ENCODE measurements around the gene DMAC2.
"Not testable (repeated sequence)": the region's sequence is repeated elsewhere in the genome, so short reads cannot be mapped to it uniquely, and the experiment has no call there.

DMAC2 gene

GRCh38 chr19:41442473-41443355 is 3.0 kb upstream of the DMAC2 start, which contains the start of gene ERICH4:
ERICH4 (plus strand) TSS chr19:41443156; CDS start chr19:41443170, 14 bp downstream.
- no peak for DNase-seq

DNA sequence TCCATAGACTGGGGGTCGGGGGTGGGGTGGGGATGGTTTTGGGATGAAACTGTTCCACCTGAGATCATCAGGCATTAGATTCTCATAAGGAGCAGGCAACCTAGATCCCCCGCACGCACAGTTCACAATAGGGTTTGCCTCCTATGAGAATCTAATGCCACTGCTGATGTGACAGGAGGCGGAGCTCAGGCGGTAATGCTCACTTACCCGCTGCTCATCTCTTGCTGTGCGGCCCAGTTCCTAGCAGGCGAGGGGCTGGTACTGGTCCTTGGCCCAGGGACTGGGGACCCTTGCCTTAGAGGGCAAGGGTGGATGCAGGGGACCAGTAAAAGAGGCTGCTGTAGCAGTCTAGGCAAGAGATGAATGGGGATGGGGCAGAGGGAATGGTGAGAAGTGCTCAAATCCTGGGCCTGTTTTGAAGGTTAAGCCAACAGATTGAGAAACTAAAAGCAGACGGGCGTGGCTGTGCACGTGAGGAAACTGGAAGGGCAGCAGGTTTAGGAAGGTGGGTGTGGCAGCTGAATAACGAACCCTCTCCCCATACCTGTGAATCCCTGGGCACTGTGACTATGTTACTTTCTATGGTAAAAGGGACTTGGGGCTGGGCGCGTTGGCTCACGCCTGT is 1.7 kb upstream of the DMAC2 start:
- DNase-seq, result no peak

DNA sequence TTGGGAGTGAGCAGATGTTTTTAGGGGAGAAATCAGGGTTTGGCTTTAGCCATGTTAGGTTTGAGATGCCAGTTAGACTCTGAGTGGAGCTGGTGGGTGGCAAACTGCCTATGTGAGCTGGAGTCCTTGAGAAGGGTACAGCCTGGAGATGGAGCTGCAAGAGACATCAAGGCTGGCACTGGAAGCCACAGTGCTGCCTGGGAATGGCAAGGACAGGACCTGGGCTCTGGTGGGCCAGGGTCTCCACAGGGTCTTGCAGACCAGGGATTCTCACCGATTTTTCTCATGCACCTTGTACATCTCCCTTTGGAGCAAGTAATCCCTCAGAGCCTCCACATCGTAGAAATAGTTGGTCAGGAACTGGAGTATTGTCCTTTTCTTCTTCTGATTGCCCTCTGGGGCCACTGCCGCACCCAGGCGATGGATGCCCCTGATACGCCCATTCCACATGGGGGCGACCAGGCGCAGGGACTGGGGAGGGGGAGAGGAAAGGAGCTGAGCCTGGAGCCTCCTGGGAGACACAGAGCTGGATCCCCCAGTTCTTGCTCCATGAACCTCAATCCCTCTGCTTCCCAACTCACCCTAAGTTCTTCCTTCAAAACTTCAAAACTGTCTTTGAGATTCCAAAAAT is 1.7 kb downstream of the DMAC2 start:
- DNase-seq, result no peak

GRCh38 chr19:41436674-41436951 is 3.1 kb downstream of the DMAC2 start:
- no peak for DNase-seq

- no peak for DNase-seq
These were observed 3.6 kb downstream of the DMAC2 start for GRCh38 chr19:41435936-41436673.

GRCh38 chr19:41435376-41435775 is 4.3 kb downstream of the DMAC2 start:
- not testable (repeated sequence) for DNase-seq

GRCh38 chr19:41434450-41434849 is 5.3 kb downstream of the DMAC2 start:
- no peak for DNase-seq

DNA sequence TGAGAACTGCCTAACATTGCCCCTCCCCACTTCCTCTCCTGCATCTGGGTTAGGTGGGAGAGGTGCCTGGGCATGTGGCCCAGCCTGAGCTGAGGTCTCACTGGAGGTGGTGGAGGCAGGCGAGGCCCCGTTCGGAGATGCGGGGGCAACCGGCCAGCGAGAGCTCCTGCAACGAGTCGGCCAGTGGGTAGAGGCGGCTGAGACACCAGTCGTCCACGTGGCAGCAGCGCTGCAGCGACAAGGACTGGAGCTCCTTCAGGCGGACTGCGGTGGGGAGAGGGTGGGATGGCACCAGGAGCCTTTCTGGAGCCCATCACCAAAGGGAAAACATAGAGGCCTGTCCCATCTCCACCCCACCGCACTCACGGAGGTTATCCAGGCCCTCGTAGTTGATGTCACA is 6.5 kb downstream of the DMAC2 start:
- no peak for DNase-seq

DNA sequence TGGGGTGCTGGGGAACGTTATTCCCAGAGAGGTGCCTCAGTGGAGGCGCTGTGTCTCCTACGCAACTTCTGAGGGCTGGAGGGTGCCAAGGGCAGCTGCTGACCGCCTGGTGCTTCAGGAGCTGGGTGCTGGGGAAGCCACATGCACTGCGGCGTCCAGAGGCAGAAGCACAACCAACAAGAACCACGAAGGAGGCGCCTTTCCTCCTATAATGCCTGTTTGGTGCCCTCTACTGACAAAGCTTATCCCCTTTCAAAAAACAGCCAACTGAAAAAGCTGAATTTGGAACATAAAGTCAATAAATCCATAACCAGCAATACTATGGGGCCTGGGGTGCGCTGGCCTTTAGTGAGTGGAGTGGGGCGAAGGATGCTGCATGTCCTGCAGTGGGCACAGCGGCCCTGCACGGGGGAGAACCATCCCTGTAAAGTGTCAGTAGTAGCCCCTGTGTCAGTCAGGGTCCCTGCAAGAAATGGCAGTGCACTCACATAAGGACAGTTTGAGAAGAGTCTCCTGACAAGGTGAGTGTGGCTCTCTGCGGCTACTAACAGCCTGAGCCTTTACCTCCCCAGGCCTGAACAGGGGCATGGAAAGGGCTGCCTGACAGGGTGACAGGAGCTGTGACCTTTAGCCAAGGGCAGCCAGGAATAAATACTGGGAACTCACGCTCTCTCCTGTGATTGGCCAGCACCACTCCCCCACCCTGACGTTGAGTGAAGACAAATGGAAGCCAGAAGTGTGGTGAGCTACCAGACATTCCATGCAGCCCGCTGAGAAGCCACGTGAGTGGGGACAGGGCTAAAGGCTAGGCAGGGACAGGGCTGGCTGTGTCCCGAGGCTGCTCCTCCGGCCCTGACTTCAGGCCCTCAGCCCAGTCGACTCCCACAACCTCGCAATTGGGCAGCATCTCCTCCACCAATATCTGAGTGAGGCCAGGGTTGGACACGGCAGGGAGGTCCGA is 8.0 kb downstream of the DMAC2 start:
- DNase-seq, result peak; percentile 27

DNA sequence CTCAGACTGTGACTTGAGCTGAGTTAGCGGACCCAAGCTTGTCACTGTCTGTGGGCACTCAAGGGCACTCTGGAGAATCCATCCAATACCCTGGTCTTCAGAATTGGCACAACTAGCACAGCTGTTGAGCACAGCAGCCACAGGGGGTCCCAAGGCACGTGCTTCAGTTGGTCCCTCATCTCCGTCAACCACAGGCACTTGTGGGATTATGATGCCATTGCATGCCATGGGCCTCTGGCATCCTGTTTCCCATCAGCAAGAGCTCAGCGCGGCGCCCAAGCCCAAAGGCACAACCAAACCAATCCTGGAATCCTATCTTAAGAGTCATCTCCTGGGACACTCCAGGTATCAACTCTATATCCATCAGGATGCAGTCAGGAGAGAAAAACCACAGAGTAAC is 8.8 kb downstream of the DMAC2 start:
- no peak for DNase-seq

GRCh38 chr19:41428481-41428859 is 11.2 kb downstream of the DMAC2 start:
- no peak for DNase-seq

GRCh38 chr19:41427647-41428480 is 11.8 kb downstream of the DMAC2 start:
- peak; percentile 43 for DNase-seq

- DNase-seq, result peak; percentile 45
These were observed 12.6 kb downstream of the DMAC2 start, which contains the start of gene B3GNT8 for GRCh38 chr19:41426952-41427646. B3GNT8 (minus strand) TSS chr19:41427374; CDS start chr19:41426778, 596 bp downstream.

DNA sequence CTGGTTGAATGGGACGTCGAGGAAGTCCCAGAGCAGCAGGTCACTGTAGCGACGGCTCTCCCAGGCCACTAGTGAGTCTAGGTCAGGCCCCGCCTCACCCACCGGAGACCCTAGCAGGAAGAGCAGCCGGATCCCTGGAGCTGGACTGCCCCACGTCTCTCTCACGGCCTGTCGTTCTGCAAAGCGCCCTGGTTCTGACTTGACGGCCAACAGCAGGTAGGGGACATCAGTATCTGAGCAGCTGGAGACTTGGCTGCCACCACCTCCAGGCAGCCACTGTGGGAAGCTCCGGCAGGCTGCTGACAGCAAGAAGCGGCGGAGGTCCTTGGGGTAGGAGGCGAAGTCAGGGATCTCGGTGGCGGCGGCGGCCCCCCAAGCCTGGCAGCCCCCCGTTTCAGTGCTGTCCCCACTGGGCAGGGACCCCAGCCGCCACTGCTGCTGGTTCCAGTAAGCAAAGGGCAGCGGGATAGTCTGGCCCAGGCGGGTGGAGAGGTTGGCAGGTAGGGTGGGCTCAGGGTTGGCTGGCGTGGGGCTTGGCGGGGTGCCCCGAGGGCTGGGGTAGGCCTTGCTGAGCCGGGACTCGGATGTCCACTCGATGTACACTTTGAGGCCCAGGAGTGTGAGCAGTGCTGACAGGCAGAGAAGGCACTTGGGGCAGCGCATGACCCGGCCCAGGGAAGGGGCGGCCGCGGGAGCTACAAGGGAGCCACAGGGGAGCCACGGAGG is 13.4 kb downstream of the DMAC2 start:
- DNase-seq, result no peak

DNA sequence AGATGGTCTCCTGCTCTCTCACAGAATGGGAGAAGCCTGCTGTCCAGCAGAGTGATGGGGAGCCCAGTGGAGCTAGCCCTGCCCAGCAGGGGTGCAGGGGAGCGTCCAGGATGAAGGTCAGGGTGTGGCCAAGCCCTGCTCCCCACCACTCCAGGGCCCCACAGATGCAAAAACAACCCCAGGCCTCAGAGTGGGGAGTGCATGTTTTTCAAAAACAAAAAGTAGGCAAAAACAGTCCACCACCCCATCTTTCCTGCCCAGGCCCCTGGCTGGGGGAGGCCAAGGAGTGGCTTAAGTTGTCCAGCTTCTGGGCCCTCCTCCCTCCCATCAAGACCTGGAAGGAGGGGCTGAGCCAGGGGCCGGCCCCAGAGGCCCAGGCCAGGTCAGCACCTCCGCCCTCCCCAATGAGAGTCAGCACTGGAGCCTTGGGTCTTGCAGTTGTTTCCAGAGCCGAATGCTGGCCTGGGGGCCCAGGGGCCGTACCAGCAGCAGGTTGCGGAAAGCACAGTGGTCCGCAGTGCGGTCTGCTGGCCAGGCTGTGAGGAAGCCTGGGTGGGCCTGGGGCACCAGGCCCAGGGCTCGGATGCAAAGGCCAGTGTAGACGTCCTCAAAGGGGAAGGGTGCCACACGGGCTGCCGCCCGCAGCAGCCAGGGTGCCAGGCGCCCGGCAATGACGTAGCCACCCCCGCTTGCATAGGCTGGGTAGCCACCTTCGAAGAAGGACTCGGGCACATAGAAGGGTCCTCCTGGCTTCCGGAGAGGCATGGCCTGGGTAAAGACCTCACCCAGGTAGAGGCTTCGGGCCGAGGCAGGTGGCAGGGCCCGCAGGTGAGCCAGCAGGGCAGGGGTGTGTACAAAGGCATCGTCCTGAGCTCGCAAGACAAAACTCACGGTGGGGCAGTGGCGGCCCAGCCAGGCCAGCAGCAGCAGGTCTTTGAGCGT is 14.3 kb downstream of the DMAC2 start:
- DNase-seq, result no peak

DNA sequence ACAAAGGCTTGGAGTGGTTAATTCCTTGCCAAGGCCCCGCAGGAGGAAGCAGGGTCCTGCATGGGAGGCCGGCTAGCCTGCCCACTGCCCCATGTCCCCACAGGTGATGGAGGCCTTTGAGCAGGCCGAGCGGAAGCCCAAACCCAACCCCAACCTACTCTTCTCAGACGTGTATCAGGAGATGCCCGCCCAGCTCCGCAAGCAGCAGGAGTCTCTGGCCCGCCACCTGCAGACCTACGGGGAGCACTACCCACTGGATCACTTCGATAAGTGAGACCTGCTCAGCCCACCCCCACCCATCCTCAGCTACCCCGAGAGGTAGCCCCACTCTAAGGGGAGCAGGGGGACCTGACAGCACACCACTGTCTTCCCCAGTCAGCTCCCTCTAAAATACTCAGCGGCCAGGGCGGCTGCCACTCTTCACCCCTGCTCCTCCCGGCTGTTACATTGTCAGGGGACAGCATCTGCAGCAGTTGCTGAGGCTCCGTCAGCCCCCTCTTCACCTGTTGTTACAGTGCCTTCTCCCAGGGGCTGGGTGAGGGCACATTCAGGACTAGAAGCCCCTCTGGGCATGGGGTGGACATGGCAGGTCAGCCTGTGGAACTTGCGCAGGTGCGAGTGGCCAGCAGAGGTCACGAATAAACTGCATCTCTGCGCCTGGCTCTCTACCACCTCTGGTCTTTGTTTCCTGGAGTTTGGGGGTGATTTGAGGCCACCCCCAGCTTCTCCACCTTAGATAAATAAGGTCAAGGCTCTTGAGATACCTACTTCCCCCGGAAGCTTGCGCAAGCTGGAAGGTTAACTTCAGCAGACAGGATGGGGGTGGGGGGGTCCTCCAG is 15.2 kb downstream of the DMAC2 start:
- DNase-seq, result no peak

DNA sequence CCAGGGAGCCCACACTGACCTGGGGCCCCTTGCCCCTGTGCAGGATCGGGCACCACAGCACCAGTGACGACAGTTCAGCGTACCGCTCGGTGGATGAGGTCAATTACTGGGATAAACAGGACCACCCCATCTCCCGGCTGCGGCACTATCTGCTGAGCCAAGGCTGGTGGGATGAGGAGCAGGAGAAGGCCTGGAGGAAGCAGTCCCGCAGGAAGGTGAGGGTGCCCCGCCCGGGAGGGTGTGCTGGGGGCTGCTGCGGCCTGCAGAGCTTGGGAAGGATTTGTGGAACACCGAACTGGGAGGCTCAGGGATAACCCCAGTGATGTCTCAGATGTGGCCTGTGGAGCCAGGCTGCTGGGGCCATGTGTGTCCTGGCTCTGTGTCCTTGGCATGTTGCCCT is 16.8 kb downstream of the DMAC2 start:
- DNase-seq, result no peak

DNA sequence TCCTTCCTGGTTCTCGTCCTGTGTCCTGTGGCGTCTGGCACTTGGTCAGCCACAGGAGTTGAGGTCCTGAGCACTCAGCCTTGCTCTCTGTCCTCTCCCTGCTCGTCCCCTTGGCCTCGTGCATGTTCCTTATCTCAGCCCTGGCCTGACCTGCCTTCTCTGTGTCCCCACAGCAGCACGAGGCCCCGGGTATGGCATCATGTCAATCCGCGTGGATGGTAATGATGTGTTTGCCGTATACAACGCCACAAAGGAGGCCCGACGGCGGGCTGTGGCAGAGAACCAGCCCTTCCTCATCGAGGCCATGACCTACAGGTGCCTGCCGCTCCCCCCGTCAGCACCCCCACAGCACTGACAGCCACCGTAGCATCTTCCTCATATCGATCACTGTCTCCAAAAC is 17.3 kb downstream of the DMAC2 start:
- DNase-seq, result no peak

Data from CD4-positive, alpha-beta T cell treated with Interferon gamma for 1 hour (primary cell).